K562 (cell line): ENCODE results near the gene DCTN2. TPM values are rescaled to one million over a fixed set of nuclear protein-coding genes. Genes with fewer than 3 reads are reported as not detected.

Experiments used
- BCL6 ChIP-seq: fragments of 250-450 bp; sonication (Bioruptor Pico); IDR thresholded peaks from 2 replicates; pipeline ENCODE4 v1.4.0; 2020
- BHLHE40 ChIP-seq: IDR thresholded peaks from 2 replicates; pipeline ENCODE4 v1.6.1; 2011; ENCODE audit warnings: low read length, improper control_type of control experiment
- COPS2 ChIP-seq: fragments of 450-650 bp; conservative IDR thresholded peaks from 2 replicates; pipeline ENCODE4 v1.6.1; 2016; ENCODE audit warnings: mild to moderate bottlenecking, moderate library complexity
- DDX20 ChIP-seq: fragments of 450-650 bp; IDR thresholded peaks from 2 replicates; pipeline ENCODE4 v1.6.1; 2016; ENCODE audit warnings: missing genetic modification characterization, low read depth, mild to moderate bottlenecking, missing compliant biosample characterization, moderate library complexity
- E2F3 ChIP-seq: fragments of 250-450 bp; sonication (Bioruptor Pico); IDR thresholded peaks from 2 replicates; pipeline ENCODE4 v1.4.0; 2020; ENCODE audit warnings: mild to moderate bottlenecking
- HCFC1 ChIP-seq: IDR thresholded peaks from 2 replicates; pipeline ENCODE4 v1.6.1; 2012; ENCODE audit warnings: low read depth, low read length, improper control_type of control experiment
- JUNB ChIP-seq: fragments of 450-650 bp; formaldehyde crosslinking; conservative IDR thresholded peaks from 2 replicates; pipeline ENCODE4 v1.4.0; 2020; ENCODE audit warnings: mild to moderate bottlenecking
- KAT2B ChIP-seq: IDR thresholded peaks from one replicate; pipeline ENCODE4 v1.6.1; 2012; ENCODE audit warnings: low read depth, mild to moderate bottlenecking, control low read depth, inconsistent platforms, low read length, moderate library complexity
- MAZ ChIP-seq, 2 experiments: fragments of 450-650 bp in 1 of 2; sonication (generic) in 1 of 2; formaldehyde crosslinking; IDR thresholded peaks in 1 of 2; conservative IDR thresholded peaks in 1 of 2; 2 replicates each; pipeline versions ENCODE4 v1.4.0 to v1.5.0; 2020; ENCODE audit warnings: mild to moderate bottlenecking in 1 of 2, missing genetic modification reagents in 1 of 2
- POLR2G ChIP-seq: fragments of 200-400 bp; formaldehyde crosslinking; IDR thresholded peaks from 2 replicates; pipeline ENCODE4 v1.6.1; 2017; ENCODE audit warnings: low read depth, mild to moderate bottlenecking, antibody characterized with exemption, low read length, moderate library complexity
- REST ChIP-seq, 2 experiments: fragments of 450-650 bp; formaldehyde crosslinking in 1 of 2; IDR thresholded peaks; 2 replicates each; pipeline versions ENCODE4 v1.4.0 to v1.6.1; 2014 to 2020; ENCODE audit warnings: mild to moderate bottlenecking in 2 of 2, borderline replicate concordance in 1 of 2, low read depth in 1 of 2
- SIX5 ChIP-seq, 2 experiments: IDR thresholded peaks; 2 replicates each; pipeline ENCODE4 v1.6.1; 2011; ENCODE audit warnings: low read length in 2 of 2, borderline replicate concordance in 1 of 2, low read depth in 1 of 2, mild to moderate bottlenecking in 1 of 2, moderate library complexity in 1 of 2; ENCODE audit not compliant: insufficient read depth in 1 of 2
- SMARCC2 ChIP-seq: fragments of 450-650 bp; IDR thresholded peaks from 2 replicates; pipeline ENCODE4 v1.6.1; 2017; ENCODE audit warnings: antibody characterized with exemption, moderate library complexity, mild to moderate bottlenecking, low read depth
- SPI1 ChIP-seq: IDR thresholded peaks from 2 replicates; pipeline ENCODE4 v1.6.1; 2011; ENCODE audit warnings: low read depth, low read length, control low read depth, borderline replicate concordance
- ZFPM2 ChIP-seq: fragments of 250-450 bp; sonication (Bioruptor Pico); IDR thresholded peaks from 2 replicates; pipeline ENCODE4 v1.5.1; 2022; ENCODE audit warnings: mild to moderate bottlenecking
- ZNF12 ChIP-seq: sonication (generic); formaldehyde crosslinking; IDR thresholded peaks from 2 replicates; pipeline ENCODE4 v1.4.0; 2020; ENCODE audit warnings: mild to moderate bottlenecking, missing genetic modification reagents
- ZNF121 ChIP-seq: sonication (generic); formaldehyde crosslinking; conservative IDR thresholded peaks from 2 replicates; pipeline ENCODE4 v1.8.0; 2022; ENCODE audit warnings: missing genetic modification reagents
- ZNF707 ChIP-seq: fragments of 250-450 bp; sonication (Bioruptor Pico); conservative IDR thresholded peaks from 2 replicates; pipeline ENCODE4 v1.8.0; 2022; ENCODE audit warnings: inconsistent platforms, mild to moderate bottlenecking, moderate library complexity
- ZSCAN29 ChIP-seq: fragments of 450-650 bp; IDR thresholded peaks from 2 replicates; pipeline ENCODE4 v1.6.1; 2017
- polyA plus RNA-seq, 8 experiments: library from polyadenylated mRNA; depleted of rRNA in 4 of 8; stranded (reverse) in 5 of 8; unstranded in 3 of 8; fragments of >200 nt; fragmentation: Nextera tagmentation in 2 of 8; fragmentation: Illumina TruSeq in 1 of 8; extraction: Ambion mirVana in 2 of 8; extraction: Trizol in 1 of 8; gene quantifications; 2 replicates each; pipeline versions ENCODE4 v1.2.1 to v1.2.3, GENCODE V29; 2011 to 2014; ENCODE audit warnings: inconsistent platforms in 1 of 8, missing spikeins in 1 of 8
- total RNA-seq, 7 experiments: library from RNA; depleted of rRNA in 6 of 7; stranded (reverse); fragments of >200 nt in 6 of 7; fragmentation: Illumina TruSeq in 2 of 7; extraction: Trizol in 2 of 7; gene quantifications; 2 replicates each; pipeline versions ENCODE4 v1.2.1 to v1.2.3, GENCODE V29; 2011 to 2021; ENCODE audit warnings: low replicate concordance in 1 of 7
- TF ChIP-seq, protein P1 (sequence below), 2 experiments: fragments of 250-450 bp in 1 of 2; fragments of 450-650 bp in 1 of 2; sonication (Bioruptor Pico) in 1 of 2; IDR thresholded peaks; 2 replicates each; pipeline versions ENCODE4 v1.6.1 to v1.8.0; 2016 to 2021; ENCODE audit warnings: mild to moderate bottlenecking in 2 of 2, moderate library complexity in 2 of 2, missing compliant biosample characterization in 1 of 2, missing genetic modification characterization in 1 of 2

Gene DCTN2
- total and polyA plus RNA-seq, 9 of the 15 experiments (the other 6 are each of a cell fraction or from before 2014, with no cell fraction given), result 43.6 to 270 (median 125) TPM

DNA sequence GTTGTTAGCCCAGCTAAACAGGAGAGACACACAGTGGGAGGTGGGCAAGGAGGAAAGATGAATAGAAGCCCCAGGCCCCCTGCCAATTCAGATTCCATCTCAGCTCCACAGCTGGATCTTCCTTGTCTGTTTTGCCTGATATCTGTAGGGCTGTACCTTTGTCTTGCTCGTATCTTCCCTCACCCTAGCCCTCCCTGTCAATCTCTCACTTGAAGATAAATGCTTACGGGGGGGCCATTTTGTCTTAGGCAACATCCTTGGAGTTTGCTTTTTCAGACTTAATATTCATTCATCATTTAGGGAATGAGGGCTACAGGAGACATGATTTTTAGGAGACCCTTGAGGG, 5.3 kb upstream of the DCTN2 start (continued):
- no peak for TF ChIP-seq BHLHE40
- no peak for TF ChIP-seq REST (IDR thresholded peaks at IDR 0.05; ENCODE audit: borderline replicate concordance)
- no peak for TF ChIP-seq REST (CRISPR knock-in tag; IDR thresholded peaks at IDR 0.05; ENCODE audit: low read depth)
- no peak for TF ChIP-seq KAT2B
- no peak for TF ChIP-seq JUNB
- no peak for TF ChIP-seq ZFPM2 (CRISPR knock-in tag)
- no peak for TF ChIP-seq ZSCAN29
- peak; percentile 62 to 71; a peak in 2 of 4 replicates for TF ChIP-seq MAZ (CRISPR knock-in tag; conservative IDR thresholded peaks at IDR 0.05 in 1 of 2, IDR thresholded peaks at IDR 0.05 in 1 of 2)
- TF ChIP-seq COPS2, result no peak
- TF ChIP-seq ZNF121 (CRISPR knock-in tag), result no peak
- TF ChIP-seq SPI1, result no peak
- TF ChIP-seq POLR2G, result no peak
- no peak for TF ChIP-seq SIX5 (IDR thresholded peaks at IDR 0.05; ENCODE audit: borderline replicate concordance in 1 of 2, insufficient read depth in 1 of 2, low read depth in 1 of 2, low read length in 2 of 2)
- no peak for TF ChIP-seq ZNF12 (CRISPR knock-in tag)
- TF ChIP-seq SMARCC2, result peak; percentile 54; the same call in 1 of the 2 replicates
- no peak for TF ChIP-seq ZNF707 (CRISPR knock-in tag)
- no peak for TF ChIP-seq E2F3
- TF ChIP-seq DDX20, result no peak
- no peak for TF ChIP-seq HCFC1
- TF ChIP-seq BCL6 (CRISPR knock-in tag), result no peak
- TF ChIP-seq, protein P1, sequence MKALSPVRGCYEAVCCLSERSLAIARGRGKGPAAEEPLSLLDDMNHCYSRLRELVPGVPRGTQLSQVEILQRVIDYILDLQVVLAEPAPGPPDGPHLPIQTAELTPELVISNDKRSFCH (CRISPR knock-in tag; IDR thresholded peaks at IDR 0.05), result no peak
- TF ChIP-seq, protein P1 (tag; IDR thresholded peaks at IDR 0.05), result no peak
